DND-41 (cell line): ENCODE results near the gene FCHO2.
"Not testable (repeated sequence)": the region's sequence is repeated elsewhere in the genome, so short reads cannot be mapped to it uniquely, and the experiment has no call there.

ENCODE experiments used
- ATAC-seq: fragments of 200-7000 bp; cut with Tn5 transposase; 3 replicates; pipeline ENCODE4 v1.9.1; 2021; ENCODE audit warnings: low read depth; ENCODE audit not compliant: insufficient read depth
- DNase-seq: peaks from one replicate; pipeline ENCODE4 v3.0.0-alpha.2; 2020
- H2AFZ ChIP-seq: 2 replicates; pipeline ENCODE4 v1.6.0; 2012; ENCODE audit warnings: low read depth, low read length
- H3K27ac ChIP-seq: 2 replicates; pipeline ENCODE4 v1.5.1; 2012; ENCODE audit warnings: low read length, inconsistent platforms
- H3K27me3 ChIP-seq: fragments of 200-600 bp; sonication (generic); 2 replicates; pipeline ENCODE4 v1.6.0; 2012; ENCODE audit warnings: low read length, mild to moderate bottlenecking, inconsistent platforms; ENCODE audit not compliant: insufficient read depth, poor library complexity
- H3K36me3 ChIP-seq: 2 replicates; pipeline ENCODE4 v1.5.1; 2012; ENCODE audit warnings: low read length, inconsistent platforms; ENCODE audit not compliant: insufficient read depth
- H3K4me1 ChIP-seq: 2 replicates; pipeline ENCODE4 v1.5.1; 2012; ENCODE audit warnings: mild to moderate bottlenecking, low read length; ENCODE audit not compliant: insufficient read depth
- H3K4me2 ChIP-seq: 2 replicates; pipeline ENCODE4 v1.6.0; 2012; ENCODE audit warnings: mild to moderate bottlenecking, moderate library complexity, low read length, inconsistent platforms; ENCODE audit not compliant: insufficient read depth
- H3K4me3 ChIP-seq, 2 experiments: fragments of 200-600 bp in 1 of 2; shearing (Covaris generic) in 1 of 2; 2 replicates each; pipeline ENCODE4 v1.5.1; 2012 to 2016; ENCODE audit warnings: inconsistent platforms in 2 of 2, low read length in 2 of 2, mild to moderate bottlenecking in 2 of 2, low read depth in 1 of 2, moderate library complexity in 1 of 2
- H3K79me2 ChIP-seq: 2 replicates; pipeline ENCODE4 v1.6.0; 2012; ENCODE audit warnings: low read length, inconsistent platforms; ENCODE audit not compliant: insufficient read depth
- H3K9ac ChIP-seq: 2 replicates; pipeline ENCODE4 v1.6.0; 2012; ENCODE audit warnings: low read depth, mild to moderate bottlenecking, inconsistent platforms, low read length, moderate library complexity
- H3K9me3 ChIP-seq: 2 replicates; pipeline ENCODE4 v1.5.1; 2012; ENCODE audit warnings: low read length, moderate library complexity, mild to moderate bottlenecking, inconsistent platforms; ENCODE audit not compliant: insufficient read depth, severe bottlenecking
- H4K20me1 ChIP-seq: 2 replicates; pipeline ENCODE4 v1.6.0; 2012; ENCODE audit warnings: low read length; ENCODE audit not compliant: insufficient read depth
- CTCF ChIP-seq: IDR thresholded peaks from 2 replicates; pipeline ENCODE4 v1.5.1; 2012; ENCODE audit warnings: borderline replicate concordance, low read length, moderate library complexity, mild to moderate bottlenecking; ENCODE audit not compliant: poor library complexity, severe bottlenecking; ENCODE audit errors: extremely low read depth
- EZH2 ChIP-seq: IDR thresholded peaks from 3 replicates; pipeline ENCODE4 v1.6.1; 2012; ENCODE audit warnings: borderline replicate concordance, low read depth, mild to moderate bottlenecking, moderate library complexity, low read length, inconsistent platforms; ENCODE audit not compliant: severe bottlenecking

The FCHO2 gene

GRCh38 chr5:73008831-73009230, 53.0 kb downstream of the FCHO2 start:
- Histone ChIP-seq H3K27ac (no peak overlapping the region), H2AFZ (no peak overlapping the region), H3K27me3 (peaks cover 8% of the 10 kb centered on the region), H3K4me1 (no peaks in the 10 kb centered on the region), H3K9me3 (no peaks in the 10 kb centered on the region), H3K36me3 (no peaks in the 10 kb centered on the region), H4K20me1 (no peaks in the 10 kb centered on the region), H3K9ac (no peak overlapping the region), H3K4me2 (no peak overlapping the region), H3K79me2 (no peaks in the 10 kb centered on the region), H3K4me3 (no peak overlapping the region)
- ATAC-seq: no peak
- DNase-seq: no peak
- no peak for TF ChIP-seq CTCF
- TF ChIP-seq EZH2: no peak

- not testable (repeated sequence) for H2AFZ ChIP-seq, H3K79me2 ChIP-seq, H3K36me3 ChIP-seq, H3K9ac ChIP-seq, H4K20me1 ChIP-seq, H3K4me2 ChIP-seq, H3K27me3 ChIP-seq, H3K4me3 ChIP-seq, H3K9me3 ChIP-seq, DNase-seq, H3K27ac ChIP-seq, H3K4me1 ChIP-seq, ATAC-seq
Observed at GRCh38 chr5:73011612-73012011, 55.8 kb downstream of the FCHO2 start.

GRCh38 chr5:73018892-73019291, 63.1 kb downstream of the FCHO2 start:
- H3K36me3 ChIP-seq: no peaks in the 10 kb centered on the region
- H3K4me1 ChIP-seq: no peaks in the 10 kb centered on the region
- H2AFZ ChIP-seq: no peak overlapping the region
- TF ChIP-seq EZH2 (no peak), CTCF (no peak)
- peaks cover 6% of the 10 kb centered on the region for H3K27me3 ChIP-seq
- no peaks in the 10 kb centered on the region for H3K9me3 ChIP-seq
- no peaks in the 10 kb centered on the region for H3K79me2 ChIP-seq
- H3K27ac ChIP-seq: no peak overlapping the region
- no peak overlapping the region for H3K4me2 ChIP-seq
- ATAC-seq: no peak
- no peak for DNase-seq
- H3K4me3 ChIP-seq: no peak overlapping the region
- H3K9ac ChIP-seq: no peak overlapping the region
- no peaks in the 10 kb centered on the region for H4K20me1 ChIP-seq

- Histone ChIP-seq H3K36me3 (no peaks in the 10 kb centered on the region), H3K4me2 (no peak overlapping the region), H3K9me3 (no peaks in the 10 kb centered on the region), H3K4me1 (no peaks in the 10 kb centered on the region), H3K79me2 (no peaks in the 10 kb centered on the region), H3K27ac (no peak overlapping the region), H3K9ac (no peak overlapping the region), H3K4me3 (no peak overlapping the region), H4K20me1 (no peaks in the 10 kb centered on the region), H3K27me3 (peaks cover 6% of the 10 kb centered on the region), H2AFZ (no peak overlapping the region)
- TF ChIP-seq EZH2: no peak
- TF ChIP-seq CTCF: no peak
- ATAC-seq (no peak), DNase-seq (no peak)
Observed at GRCh38 chr5:73019766-73020165, 63.9 kb downstream of the FCHO2 start.
